CD14-positive monocyte (primary cell): ENCODE measurements around the gene SPAG7. TPM values are rescaled to one million over a fixed set of nuclear protein-coding genes. Genes with fewer than 3 reads are reported as not detected.

Experiments
- DNase-seq, 3 donors: peaks; one replicate each; pipeline ENCODE4 v3.0.0-alpha.2; 2011 to 2022
- H2AFZ ChIP-seq: 2 replicates; pipeline ENCODE4 v1.6.0; 2012; ENCODE audit warnings: mild to moderate bottlenecking, low read depth, low read length, inconsistent platforms; ENCODE audit not compliant: insufficient read depth, poor library complexity, severe bottlenecking
- H3K27ac ChIP-seq, 2 donors: 1 replicate in 1 of 2; 2 replicates in 1 of 2; pipeline ENCODE4 v1.5.1; 2012 to 2013; ENCODE audit warnings: low read length in 2 of 2, control low read depth in 1 of 2, inconsistent platforms in 1 of 2, low read depth in 1 of 2, mild to moderate bottlenecking in 1 of 2
- H3K27me3 ChIP-seq, 2 donors: one replicate each; pipeline versions ENCODE4 v1.6.0 to v1.6.1; 2011 to 2013; ENCODE audit warnings: low read length in 2 of 2; ENCODE audit not compliant: control insufficient read depth in 2 of 2, insufficient read depth in 2 of 2
- H3K36me3 ChIP-seq, 2 donors: replicated peaks in 1 of 2; 1 replicate in 1 of 2; 2 replicates in 1 of 2; pipeline versions ENCODE4 v1.5.1 to v1.6.1; 2012 to 2013; ENCODE audit warnings: low read length in 2 of 2, control low read depth in 1 of 2, inconsistent platforms in 1 of 2, mild to moderate bottlenecking in 1 of 2; ENCODE audit not compliant: insufficient read depth in 2 of 2, control insufficient read depth in 1 of 2
- H3K4me1 ChIP-seq, 2 donors: 1 replicate in 1 of 2; 2 replicates in 1 of 2; pipeline versions ENCODE4 v1.5.1 to v1.6.1; 2012 to 2013; ENCODE audit warnings: low read length in 2 of 2, control low read depth in 1 of 2, inconsistent platforms in 1 of 2, mild to moderate bottlenecking in 1 of 2, moderate library complexity in 1 of 2; ENCODE audit not compliant: insufficient read depth in 2 of 2, control insufficient read depth in 1 of 2
- H3K4me2 ChIP-seq: replicated peaks from 2 replicates; pipeline ENCODE3; 2012; ENCODE audit warnings: low read length, moderate library complexity, mild to moderate bottlenecking; ENCODE audit not compliant: poor library complexity, severe bottlenecking; ENCODE audit errors: extremely low read depth
- H3K4me3 ChIP-seq, 3 experiments: fragments of 200-600 bp in 1 of 3; sonication (generic) in 1 of 3; replicated peaks in 1 of 3; 1 replicate in 2 of 3; 2 replicates in 1 of 3; pipeline ENCODE4 v1.5.1; 2011 to 2013; ENCODE audit warnings: low read length in 3 of 3, mild to moderate bottlenecking in 3 of 3, control low read depth in 2 of 3, low read depth in 2 of 3, inconsistent platforms in 1 of 3, moderate library complexity in 1 of 3
- H3K79me2 ChIP-seq: 2 replicates; pipeline ENCODE4 v1.6.0; 2012; ENCODE audit warnings: mild to moderate bottlenecking, control low read depth, inconsistent platforms, low read length, moderate library complexity; ENCODE audit not compliant: insufficient read depth
- H3K9ac ChIP-seq: 2 replicates; pipeline ENCODE4 v1.6.0; 2017; ENCODE audit warnings: low read length, mild to moderate bottlenecking; ENCODE audit not compliant: insufficient read depth, poor library complexity, severe bottlenecking
- H3K9me3 ChIP-seq, 2 donors: replicated peaks in 1 of 2; 1 replicate in 1 of 2; 2 replicates in 1 of 2; pipeline versions ENCODE4 v1.5.1 to v1.6.1; 2012 to 2013; ENCODE audit warnings: low read length in 2 of 2, control low read depth in 1 of 2; ENCODE audit not compliant: control insufficient read depth in 1 of 2, insufficient read depth in 1 of 2
- H4K20me1 ChIP-seq: 2 replicates; pipeline ENCODE4 v1.6.0; 2012; ENCODE audit warnings: mild to moderate bottlenecking, low read length, control low read depth, moderate library complexity; ENCODE audit not compliant: insufficient read depth
- H3K27ac Mint-ChIP-seq, 7 donors: one replicate each; pipeline ENCODE4 v1.8.0; 2020; ENCODE audit warnings: mild to moderate bottlenecking in 7 of 7, mixed read lengths in 7 of 7, moderate library complexity in 6 of 7, inconsistent platforms in 2 of 7
- H3K27me3 Mint-ChIP-seq, 3 donors: one replicate each; pipeline ENCODE4 v1.8.0; 2021 to 2022; ENCODE audit warnings: low read depth in 3 of 3, mild to moderate bottlenecking in 3 of 3, mixed read lengths in 3 of 3, moderate library complexity in 3 of 3, inconsistent platforms in 1 of 3
- H3K36me3 Mint-ChIP-seq, 2 donors: one replicate each; pipeline ENCODE4 v1.8.0; 2020; ENCODE audit warnings: mixed read lengths in 2 of 2, inconsistent platforms in 1 of 2, mild to moderate bottlenecking in 1 of 2
- H3K4me1 Mint-ChIP-seq: one replicate; pipeline ENCODE4 v1.8.0; 2020; ENCODE audit warnings: mild to moderate bottlenecking, mixed read lengths
- H3K4me3 Mint-ChIP-seq, 2 donors: one replicate each; pipeline ENCODE4 v1.8.0; 2020; ENCODE audit warnings: mild to moderate bottlenecking in 2 of 2, mixed read lengths in 2 of 2, moderate library complexity in 1 of 2
- H3K9me3 Mint-ChIP-seq, 7 donors: one replicate each; pipeline ENCODE4 v1.8.0; 2020 to 2022; ENCODE audit warnings: mixed read lengths in 7 of 7, mild to moderate bottlenecking in 6 of 7, moderate library complexity in 6 of 7, inconsistent platforms in 2 of 7
- WGBS: methylation state at CpG from one replicate; pipeline ENCODE4 v1.1.5; 2013; ENCODE audit warnings: missing lambda C conversion rate; ENCODE audit not compliant: insufficient coverage; 5-methylcytosine and 5-hydroxymethylcytosine counted together
- intact Hi-C, 2 donors: fragments of 100-400 bp; cut with micrococcal nuclease; formaldehyde crosslinking; loops; one replicate each; pipeline versions ENCODE4 v1.15.0 to v1.15.1; 2023
- polyA plus RNA-seq, 3 donors: library from polyadenylated mRNA; depleted of rRNA in 1 of 3; unstranded in 2 of 3; stranded (reverse) in 1 of 3; fragments of 300-500 nt in 2 of 3; fragments of >200 nt in 1 of 3; fragmentation: Illumina TruSeq in 2 of 3; gene quantifications; 1 replicate in 2 of 3; 2 replicates in 1 of 3; pipeline ENCODE4 v1.2.3, GENCODE V29; 2012 to 2021
- TF ChIP-seq, protein P1 (sequence below): fragments of 200-600 bp; IDR thresholded peaks from one replicate; pipeline ENCODE4 v1.8.0; 2022; ENCODE audit warnings: antibody characterized with exemption, mild to moderate bottlenecking

Gene SPAG7
- polyA plus RNA-seq, 3 donors: 75.6 to 96.7 (median 85.1) TPM

DNA sequence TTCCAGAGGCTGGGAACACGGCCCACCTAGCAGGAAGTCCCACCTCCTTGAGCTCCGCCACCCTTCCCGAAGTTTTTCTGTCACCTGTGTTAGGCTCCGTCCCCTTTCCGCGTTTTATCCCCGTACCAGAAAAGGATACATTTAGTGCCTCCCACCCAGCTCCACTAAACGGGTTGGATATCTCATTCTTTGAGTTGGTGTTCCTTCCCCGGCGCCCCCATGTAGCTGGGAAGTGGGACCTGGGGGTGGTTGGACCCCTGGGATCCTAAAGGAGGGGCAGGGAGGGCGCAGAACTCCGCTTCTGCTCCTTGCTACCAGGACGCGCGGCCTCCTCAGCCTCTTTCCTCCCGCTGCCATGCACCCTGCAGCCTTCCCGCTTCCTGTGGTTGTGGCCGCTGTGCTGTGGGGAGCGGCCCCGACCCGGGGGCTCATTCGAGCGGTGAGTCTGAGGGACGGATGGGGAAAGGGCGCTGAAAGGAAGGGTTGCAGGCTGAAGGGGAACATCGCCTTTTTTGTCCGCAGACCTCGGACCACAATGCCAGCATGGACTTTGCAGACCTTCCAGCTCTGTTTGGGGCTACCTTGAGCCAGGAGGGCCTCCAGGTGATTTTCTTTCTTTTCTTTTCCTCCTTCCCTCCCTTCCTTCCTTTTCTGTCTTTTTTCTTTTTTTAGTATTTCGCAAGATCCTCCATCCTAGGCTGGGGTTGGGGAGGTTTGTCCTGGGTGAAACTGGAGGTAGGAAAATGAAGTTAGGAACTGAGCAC is 26.9 kb downstream of the SPAG7 start:
- Histone ChIP-seq H3K27me3 (no peaks in the 10 kb centered on the region), H4K20me1 (peaks cover 68% of the 10 kb centered on the region), H3K4me3 (peak overlapping the region; percentile 76 to 94 (median 78)), H3K36me3 (peaks cover 41 to 56% of the 10 kb centered on the region in 2 donors), H3K27ac (peak overlapping the region; percentile 94), H3K9ac (peak overlapping the region; percentile 89), H3K4me2 (peak overlapping the region; percentile 89), H2AFZ (peak overlapping the region; percentile 90), H3K4me1 (peaks cover 62 to 69% of the 10 kb centered on the region in 2 donors), H3K9me3 (no peaks in the 10 kb centered on the region), H3K79me2 (peaks cover 79% of the 10 kb centered on the region)
- under 1% methylated on average over 22 of the region's 29 CpGs for WGBS
- H3K4me1 Mint-ChIP-seq: peaks cover 69% of the 10 kb centered on the region
- intact Hi-C loops: loop anchor here in 1 of 2 donors (2.0 kb wide), 1 partner anchor 26 kb away; the partner anchor contains the start of gene SPAG7
- TF ChIP-seq, protein P1, sequence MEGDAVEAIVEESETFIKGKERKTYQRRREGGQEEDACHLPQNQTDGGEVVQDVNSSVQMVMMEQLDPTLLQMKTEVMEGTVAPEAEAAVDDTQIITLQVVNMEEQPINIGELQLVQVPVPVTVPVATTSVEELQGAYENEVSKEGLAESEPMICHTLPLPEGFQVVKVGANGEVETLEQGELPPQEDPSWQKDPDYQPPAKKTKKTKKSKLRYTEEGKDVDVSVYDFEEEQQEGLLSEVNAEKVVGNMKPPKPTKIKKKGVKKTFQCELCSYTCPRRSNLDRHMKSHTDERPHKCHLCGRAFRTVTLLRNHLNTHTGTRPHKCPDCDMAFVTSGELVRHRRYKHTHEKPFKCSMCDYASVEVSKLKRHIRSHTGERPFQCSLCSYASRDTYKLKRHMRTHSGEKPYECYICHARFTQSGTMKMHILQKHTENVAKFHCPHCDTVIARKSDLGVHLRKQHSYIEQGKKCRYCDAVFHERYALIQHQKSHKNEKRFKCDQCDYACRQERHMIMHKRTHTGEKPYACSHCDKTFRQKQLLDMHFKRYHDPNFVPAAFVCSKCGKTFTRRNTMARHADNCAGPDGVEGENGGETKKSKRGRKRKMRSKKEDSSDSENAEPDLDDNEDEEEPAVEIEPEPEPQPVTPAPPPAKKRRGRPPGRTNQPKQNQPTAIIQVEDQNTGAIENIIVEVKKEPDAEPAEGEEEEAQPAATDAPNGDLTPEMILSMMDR: no peak
- H3K36me3 Mint-ChIP-seq: peaks cover 60 to 66% of the 10 kb centered on the region in 2 donors
- peaks cover 0 to 4% (median 0%) of the 10 kb centered on the region in 3 donors for H3K27me3 Mint-ChIP-seq
- H3K4me3 Mint-ChIP-seq: peak overlapping the region; percentile 90 to 96
- peak overlapping the region; percentile 95 to 98 (median 97) for H3K27ac Mint-ChIP-seq
- no peak for DNase-seq
- no peaks in the 10 kb centered on the region for H3K9me3 Mint-ChIP-seq

- Histone ChIP-seq H3K36me3 (peaks cover 36 to 51% of the 10 kb centered on the region in 2 donors), H3K9ac (peak within 1 kb of the TSS; percentile 89), H3K27ac (peak within 1 kb of the TSS; percentile 94), H3K9me3 (no peaks in the 10 kb centered on the region), H3K79me2 (peaks cover 71% of the 10 kb centered on the region), H2AFZ (peak within 1 kb of the TSS; percentile 90), H3K4me3 (peak within 1 kb of the TSS; percentile 76 to 94 (median 78)), H3K4me2 (peak within 1 kb of the TSS; percentile 89), H3K4me1 (peaks cover 55 to 61% of the 10 kb centered on the region in 2 donors), H4K20me1 (peaks cover 60% of the 10 kb centered on the region), H3K27me3 (no peaks in the 10 kb centered on the region)
- Mint-ChIP-seq H3K9me3 (no peaks in the 10 kb centered on the region), H3K36me3 (peaks cover 55 to 59% of the 10 kb centered on the region in 2 donors), H3K4me1 (peaks cover 62% of the 10 kb centered on the region), H3K4me3 (peak within 1 kb of the TSS; percentile 90 to 96), H3K27me3 (peaks cover 0 to 4% (median 0%) of the 10 kb centered on the region in 3 donors), H3K27ac (peak within 1 kb of the TSS; percentile 95 to 98 (median 97))
- TF ChIP-seq, protein P1: no peak
- intact Hi-C loops: loop anchor here (2.0 to 5.0 kb wide), 2 partner anchors 27 to 37 kb away; partner anchors contain the start of gene SPAG7 (in 1 of the 2)
- WGBS: under 1% methylated on average over 69 of the region's 72 CpGs
- peak; percentile 99 to 100 (median 99) for DNase-seq
Measured at GRCh38 chr17:4939796-4940554, 27.6 kb downstream of the SPAG7 start, which contains the start of the genes RNF167 and SLC25A11. Gene RNF167 (plus strand): TSS chr17:4940268. CDS start chr17:4940910, 642 bp downstream. Gene SLC25A11 (minus strand): TSS chr17:4940046. CDS start chr17:4939910, 136 bp downstream.
